Ammon's horn (tissue), 1 donor: ENCODE measurements around the gene CCDC54.
"Not testable (repeated sequence)": the region's sequence is repeated elsewhere in the genome, so short reads cannot be mapped to it uniquely, and the experiment has no call there.

Experiments
- DNase-seq: peaks from one replicate; pipeline ENCODE4 v3.0.0-alpha.2; 2016; ENCODE audit warnings: low spot score

Gene CCDC54

DNA sequence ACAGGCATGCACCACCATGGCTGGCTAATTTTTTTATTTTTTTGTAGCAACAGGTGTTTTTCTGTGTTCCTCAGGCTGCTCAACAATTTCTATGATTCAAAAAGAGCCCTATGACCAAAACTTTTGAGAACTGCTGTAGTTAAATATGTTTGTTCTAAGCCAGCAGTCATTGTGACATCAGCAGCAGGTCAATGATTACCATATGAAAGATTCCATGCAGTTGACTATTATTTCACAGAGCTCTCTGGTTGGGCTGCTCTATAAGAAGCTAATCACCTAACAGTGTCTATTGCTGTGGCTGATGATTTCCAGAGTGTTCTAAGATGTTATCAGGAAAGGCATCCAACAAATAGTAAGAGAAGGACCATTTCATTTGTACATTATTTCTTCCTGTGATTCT, at the start of gene CCDC54:
CCDC54 (plus strand) TSS at position 289 of the 400 bp plus-strand sequence. CDS start 149 bp downstream, outside the sequence.
- no peak for DNase-seq

DNA sequence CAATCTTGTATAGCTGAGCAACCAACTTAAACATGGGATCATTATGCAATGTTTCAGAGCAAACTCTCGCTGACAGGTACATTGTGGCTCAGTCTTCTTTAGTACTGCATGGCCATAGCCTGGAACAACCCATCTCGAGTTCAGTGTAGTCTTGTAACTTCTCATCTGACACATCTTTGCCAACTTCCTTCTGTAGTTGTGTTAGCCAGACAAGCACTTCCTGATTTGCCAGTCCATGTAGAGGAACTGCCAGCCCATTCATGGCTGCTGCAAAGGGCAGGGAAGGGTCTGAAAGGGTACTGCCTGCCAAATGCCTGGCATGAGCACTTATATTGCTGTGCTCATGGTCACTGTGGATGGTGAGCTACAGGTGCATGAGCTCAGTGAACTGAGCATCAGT, 49.2 kb upstream of the CCDC54 start:
- no peak for DNase-seq

DNA sequence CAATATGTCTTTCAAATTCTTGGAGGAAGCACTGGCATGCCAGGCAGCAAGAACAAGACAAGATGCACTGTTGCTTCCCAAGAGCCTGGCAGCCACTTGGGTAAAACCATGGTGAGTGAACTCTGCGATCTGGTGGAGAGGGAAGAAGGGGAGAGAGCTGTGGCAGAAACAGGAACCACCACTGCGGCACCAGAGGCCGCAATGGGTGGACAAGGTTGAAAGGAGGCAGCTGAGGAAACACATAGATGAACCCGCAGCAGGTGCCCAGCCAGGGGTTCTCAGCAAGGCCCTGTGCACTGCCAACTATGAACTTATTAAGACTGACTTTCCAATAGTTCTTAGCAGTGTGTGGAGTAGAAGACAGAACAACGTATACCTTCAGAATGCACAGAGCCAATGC, 48.2 kb upstream of the CCDC54 start:
- no peak for DNase-seq

DNA sequence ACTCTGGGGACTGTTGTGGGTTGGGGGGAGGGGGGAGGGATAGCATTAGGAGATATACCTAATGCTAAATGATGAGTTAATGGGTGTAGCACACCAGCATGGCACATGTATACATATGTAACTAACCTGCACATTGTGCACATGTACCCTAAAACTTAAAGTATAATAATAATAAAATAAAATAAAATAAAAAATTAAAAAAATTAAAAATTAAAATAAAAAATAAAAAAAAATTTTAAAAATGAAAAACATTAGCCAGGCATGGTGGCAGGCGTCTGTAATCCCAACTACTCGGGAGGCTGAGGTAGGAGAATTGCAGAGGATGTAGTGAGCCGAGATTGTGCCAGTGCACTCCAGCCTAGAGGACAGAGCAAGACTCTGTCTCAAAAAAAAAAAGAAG, 37.5 kb upstream of the CCDC54 start:
- not testable (repeated sequence) for DNase-seq

DNA sequence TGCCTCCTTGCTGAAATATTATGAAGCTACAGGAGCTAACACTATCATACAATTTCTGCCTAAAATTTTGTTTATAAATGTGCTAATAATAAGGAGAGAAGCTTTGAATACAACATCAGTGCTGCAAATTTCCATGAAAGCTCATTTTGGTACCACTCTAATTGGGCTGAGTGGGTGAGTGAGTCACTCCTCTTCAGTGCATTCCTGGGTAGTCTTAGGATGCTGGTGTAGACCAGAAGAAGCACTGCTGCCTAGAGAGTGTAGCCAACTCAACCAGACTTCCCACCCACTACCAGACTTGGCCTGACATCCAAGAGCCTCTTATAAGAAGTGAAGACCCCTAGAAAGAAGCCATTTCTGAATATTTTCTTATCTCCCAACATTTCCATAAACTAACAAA, 32.5 kb upstream of the CCDC54 start:
- DNase-seq, result no peak

DNA sequence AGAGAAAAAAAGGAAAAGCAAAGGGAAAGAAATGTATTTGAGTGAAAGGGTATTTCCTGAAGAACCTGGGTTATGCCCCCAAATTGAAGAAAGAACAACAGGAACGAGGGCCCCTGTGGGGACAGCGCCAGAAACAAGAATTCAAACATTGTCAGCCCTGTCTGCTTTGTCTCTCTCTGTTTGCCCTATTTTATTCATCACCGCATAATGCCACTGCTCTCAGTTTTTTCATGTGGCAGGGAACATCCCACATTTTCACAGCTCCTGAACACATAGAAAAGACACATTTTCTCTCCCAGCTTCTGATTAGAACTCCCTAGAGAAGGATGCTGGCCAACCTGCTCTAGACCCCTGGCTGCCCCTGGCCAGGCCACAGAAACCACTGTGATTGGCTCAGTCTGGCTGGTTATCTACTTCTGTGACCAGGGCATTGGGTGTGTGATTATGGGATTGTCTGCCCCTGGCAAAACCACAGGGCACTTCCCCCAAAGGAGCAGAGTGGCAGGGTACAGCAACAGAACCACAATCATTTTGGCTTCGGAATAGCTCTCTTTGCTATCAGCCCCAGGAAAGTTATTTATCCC, 31.3 kb upstream of the CCDC54 start:
- peak; percentile 47 for DNase-seq

DNA sequence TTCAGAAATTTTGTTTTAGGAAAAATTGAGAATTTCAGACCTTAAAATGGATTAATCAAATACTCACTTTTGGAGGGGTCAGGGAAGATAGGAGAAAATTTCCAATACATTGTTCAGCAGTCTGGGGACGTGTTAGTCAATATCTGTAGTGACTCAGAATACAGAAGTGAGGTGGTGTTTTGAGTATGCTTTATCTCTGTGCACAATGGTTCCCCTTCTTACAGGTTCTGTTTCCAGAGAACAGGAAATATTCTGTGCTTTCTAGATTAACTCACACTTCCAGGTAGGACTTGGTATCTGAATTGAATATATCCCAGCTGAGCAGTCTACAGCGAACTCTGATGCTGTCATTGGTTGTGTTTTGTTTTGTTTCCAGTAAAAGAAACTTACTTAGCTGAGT, 30.7 kb upstream of the CCDC54 start:
- no peak for DNase-seq

DNA sequence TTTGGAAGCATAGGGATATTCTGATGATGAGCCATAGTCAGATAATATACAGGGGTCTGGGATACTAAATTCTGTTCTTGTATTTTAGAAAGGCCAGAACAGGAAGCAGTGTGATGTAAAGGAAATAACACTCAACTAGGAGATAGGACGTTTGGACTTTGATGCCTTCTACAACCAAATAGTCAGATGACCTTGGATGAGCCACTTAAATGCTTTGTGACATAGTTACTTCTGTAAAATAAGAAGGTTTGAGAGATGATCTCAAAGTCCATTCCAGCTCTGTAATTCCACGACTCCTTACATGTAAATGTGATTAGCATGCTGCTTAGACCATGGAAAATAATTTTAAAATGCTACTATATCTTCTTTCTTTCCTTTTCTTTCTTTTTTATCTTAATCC, 29.5 kb upstream of the CCDC54 start:
- no peak for DNase-seq

DNA sequence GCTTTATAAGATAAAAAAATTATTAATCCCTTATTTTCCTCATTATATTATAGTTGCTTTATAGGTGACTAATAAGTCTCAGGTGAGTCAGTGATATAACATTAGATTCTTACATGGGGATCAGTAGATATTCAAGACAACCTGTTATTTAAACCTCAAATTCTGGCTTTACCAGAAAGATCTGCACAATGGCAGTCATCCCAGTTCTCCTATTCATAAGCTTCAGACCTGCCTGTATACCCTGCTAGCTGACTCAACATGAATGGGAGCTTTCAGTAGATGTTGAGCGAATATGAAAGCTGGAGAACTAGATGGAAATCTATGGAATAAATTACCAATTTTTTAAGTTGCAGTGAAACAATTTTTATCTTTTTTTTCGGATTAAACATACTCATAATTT, 20.5 kb upstream of the CCDC54 start:
- peak; percentile 30 for DNase-seq

DNA sequence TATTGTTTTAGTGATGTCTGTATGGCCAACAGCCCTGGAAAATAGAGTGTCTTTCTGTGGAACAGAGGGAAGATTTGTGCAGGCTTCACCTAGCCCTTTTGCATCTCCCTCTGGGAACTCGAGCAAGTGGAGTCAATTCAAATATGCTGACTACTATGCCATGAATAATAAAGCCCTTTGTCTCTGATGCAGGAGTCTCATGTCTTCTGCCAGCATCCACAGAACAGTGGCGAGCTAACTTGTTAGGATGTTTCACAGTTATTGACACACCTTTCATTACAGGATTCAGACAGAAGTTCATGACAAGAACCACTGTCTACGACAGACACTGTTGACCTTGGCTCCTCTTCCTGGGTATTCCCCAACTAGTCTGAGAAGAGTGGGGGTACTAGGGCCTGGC, 15.6 kb upstream of the CCDC54 start:
- peak; percentile 20 for DNase-seq

DNA sequence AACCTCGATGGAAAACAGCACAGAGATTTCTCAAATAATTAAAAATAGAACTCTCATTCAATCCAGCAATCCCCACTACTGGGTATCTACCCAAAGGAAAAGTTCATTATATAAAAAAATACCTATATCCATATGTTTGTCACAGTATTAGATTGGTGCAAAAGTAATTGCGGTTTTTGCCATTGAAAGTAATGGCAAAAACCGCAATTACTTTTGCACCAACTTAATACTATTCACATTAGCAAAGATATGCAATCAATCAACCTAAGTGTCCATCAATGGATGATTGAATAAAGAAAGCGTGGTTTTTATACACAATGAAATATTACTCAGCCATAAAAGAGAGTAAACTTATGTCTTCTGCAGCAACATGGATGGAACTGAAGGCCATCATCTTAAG, 12.2 kb upstream of the CCDC54 start:
- DNase-seq, result no peak

DNA sequence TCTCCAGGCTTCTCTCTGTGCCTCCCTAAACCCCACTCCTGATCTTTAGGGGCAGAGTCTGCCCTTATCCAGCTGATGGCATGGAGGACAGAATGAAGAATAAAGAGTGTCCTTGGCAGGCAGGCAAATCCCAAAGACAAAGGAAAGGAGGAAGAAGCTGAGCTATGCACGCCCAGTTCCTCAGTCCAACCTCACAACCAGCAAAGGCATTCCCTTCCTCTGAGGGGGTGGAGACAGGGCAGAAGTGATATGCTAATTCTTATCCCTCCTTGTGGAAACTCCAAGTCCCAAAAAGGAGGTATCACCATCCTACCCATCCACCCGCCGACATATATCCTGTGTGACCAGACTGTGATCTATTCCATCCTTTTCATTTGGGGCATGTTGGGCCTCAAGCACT, 10.5 kb upstream of the CCDC54 start:
- DNase-seq, result no peak

DNA sequence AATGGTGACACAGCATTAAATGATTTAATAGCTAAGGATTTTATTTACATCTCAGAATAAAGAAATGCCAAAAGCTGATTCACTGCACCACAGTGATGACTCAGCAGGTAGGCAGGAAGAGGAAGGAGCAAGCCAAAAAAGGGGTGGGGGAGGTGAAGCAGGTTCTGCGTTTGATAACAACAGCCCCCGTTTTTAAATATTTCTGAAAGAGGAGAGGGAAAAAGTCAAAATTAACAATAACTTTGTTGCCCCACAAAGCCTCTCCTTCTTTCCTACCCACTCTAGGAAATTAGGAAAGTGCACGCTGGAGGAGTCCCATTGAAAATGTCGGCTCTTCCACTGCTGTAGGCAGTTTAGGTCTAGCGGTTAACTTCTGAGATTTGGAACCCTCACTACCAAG, 9.9 kb upstream of the CCDC54 start:
- peak; percentile 16 for DNase-seq

DNA sequence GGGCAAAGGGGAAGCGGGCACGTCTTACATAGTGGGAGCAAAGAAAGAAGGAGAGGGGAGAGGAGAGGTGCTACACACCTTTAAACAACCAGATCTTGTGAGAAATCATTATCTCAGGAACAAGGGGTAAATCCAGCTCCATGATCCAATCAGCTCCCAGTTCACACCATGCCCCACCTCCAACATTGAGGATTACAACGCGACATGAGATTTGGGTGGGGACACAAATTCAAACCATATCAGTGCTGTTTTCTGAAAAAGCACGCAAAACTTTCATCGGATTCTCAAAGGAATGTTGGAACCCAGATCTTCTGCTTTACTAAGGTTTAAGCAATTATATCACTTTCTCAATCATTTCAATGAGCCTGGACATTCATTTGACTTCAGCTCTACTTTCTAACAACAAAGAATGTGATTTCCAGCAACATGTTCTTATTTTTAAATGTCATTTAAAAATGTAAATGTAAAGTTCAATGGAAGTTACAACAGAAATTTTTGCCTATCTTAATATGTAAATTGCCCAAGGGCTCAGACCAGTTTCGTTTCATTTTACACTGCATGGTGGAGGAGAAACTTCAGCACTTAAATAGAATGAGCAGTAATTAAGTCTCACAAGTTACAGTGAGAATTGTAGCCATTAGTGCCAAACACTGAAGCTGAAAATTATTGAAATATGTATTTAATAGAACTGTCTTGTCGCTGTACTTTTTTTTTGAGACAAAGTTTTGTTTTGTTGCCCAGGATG, 8.4 kb upstream of the CCDC54 start:
- DNase-seq, result no peak

DNA sequence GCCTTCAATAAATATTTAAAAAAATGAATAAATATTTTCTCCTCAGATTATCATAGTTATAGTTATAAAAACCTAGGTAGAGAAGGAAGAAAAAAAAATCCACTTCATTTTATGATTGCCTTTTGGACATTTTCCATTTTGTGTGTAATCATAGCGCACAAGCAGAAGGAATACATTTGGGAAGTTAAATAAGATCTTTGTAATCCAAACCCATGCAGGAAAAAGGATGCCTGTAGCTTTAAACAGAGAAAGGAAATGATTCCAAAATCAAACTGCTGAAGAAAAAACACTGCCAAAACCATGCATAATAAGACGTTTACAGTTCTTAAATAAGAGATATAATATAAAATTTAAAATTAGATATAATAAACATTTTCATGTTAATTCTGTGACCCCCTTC, 7.4 kb upstream of the CCDC54 start:
- no peak for DNase-seq

DNA sequence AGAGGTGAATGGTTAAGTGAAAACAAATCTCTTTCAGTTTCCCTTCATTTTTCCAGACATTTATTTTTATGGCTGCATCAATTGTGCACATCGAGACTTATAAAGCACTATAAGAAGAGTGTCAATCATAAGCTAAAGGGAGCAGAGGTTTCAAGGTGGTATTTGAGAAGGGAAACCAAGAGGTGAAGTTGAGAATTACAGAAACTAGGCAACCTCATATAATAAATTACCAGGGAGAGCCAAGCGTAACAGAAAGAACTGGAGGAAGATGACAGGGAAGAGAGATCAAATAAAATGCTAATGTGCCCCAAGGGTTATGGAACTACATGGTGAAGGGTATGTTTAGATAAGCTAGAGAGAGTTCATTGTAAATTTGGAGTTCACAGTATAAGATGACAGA, 6.3 kb upstream of the CCDC54 start:
- DNase-seq, result no peak

DNA sequence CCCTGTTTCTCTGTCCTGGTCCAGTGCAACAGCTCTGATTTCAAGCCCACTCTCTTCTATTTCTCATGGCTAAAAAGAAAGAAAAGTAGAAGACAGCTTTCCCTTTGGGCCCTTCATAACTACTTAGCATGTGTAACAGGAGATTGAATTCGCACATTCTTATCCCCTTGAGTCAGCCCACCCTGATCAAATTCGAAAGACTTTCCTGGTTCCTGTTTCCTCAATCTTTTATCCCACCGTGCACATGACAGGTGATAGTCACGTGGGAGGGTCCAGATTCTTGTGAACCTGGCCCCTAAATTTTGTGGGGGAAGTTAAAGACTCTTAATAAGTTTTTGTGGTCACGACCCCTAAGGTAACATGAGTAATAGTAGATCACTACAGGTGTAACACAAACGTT, 4.7 kb upstream of the CCDC54 start:
- no peak for DNase-seq

DNA sequence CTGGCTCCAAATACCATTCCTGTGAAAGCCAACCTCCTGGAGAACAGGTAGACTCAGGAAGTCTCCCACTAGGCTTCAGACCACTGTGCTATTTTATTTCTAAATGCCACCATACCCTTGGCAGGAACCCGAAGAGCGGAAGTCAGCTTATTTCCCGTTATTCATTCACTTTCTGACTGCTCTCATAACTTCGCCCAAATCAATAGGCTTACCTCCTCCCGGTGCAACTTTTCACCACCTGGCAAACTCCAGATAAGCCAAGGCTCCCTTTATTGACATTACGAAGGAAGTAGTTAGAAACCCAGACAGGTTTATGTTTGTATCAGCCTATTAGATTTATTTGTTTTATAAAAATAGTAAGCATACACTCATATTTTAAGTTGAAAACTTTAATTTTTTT, 3.3 kb upstream of the CCDC54 start:
- DNase-seq, result no peak

DNA sequence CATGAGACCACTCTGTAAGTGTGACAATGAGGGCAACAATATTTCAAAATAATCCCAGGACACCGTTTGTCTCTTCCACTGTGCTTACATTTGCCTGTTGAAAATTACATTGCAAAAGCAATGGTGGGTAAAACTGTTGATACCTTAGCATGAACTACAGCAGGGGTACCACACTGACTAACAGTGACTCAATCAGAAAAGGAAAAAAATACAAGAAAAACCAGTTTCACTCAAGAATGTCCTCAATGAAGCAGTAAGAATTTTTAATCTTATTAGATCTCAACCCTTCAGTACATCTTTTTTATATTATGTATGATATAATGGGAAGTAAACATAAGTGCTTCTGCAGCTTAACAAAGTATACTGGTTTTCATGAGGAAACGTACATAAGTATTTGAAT, 1.6 kb upstream of the CCDC54 start:
- DNase-seq, result no peak

DNA sequence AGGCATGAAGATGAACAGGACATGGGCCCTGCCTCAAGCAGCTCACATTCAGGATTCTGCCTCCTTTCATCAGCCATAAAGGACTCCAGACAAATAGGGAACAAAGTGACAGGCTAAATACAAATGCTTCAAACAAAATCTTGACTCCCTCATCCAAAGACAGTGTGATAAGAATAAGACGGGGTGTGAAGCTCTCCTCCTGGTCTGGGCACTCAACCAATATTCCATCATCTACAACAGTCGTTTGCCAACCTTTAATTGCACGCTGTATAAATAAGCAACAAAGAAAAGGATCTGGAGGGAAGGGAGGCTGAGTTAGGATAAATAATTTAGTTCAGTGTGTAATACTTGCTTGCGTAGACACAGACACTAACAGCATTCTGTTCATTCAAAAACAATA, 5.4 kb downstream of the CCDC54 start:
- no peak for DNase-seq

DNA sequence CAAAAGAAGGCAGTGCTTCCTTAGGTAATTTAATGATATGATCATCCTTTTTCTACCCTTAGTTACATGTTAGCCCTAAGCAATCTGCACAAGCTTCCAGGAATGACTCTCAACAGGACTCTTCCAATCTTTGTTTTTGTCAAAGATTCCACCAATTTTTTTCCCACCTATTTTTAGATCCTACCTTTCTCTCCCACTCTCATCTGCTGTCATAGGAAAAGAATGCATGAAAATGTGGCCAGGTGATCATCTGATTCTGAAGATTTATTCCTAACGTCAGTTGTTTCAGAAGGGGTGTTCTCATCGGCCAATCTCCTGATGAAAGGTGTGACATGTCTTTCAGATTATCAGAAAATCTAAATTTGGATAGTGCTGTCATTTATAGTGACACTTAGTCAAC, 7.2 kb downstream of the CCDC54 start:
- no peak for DNase-seq

DNA sequence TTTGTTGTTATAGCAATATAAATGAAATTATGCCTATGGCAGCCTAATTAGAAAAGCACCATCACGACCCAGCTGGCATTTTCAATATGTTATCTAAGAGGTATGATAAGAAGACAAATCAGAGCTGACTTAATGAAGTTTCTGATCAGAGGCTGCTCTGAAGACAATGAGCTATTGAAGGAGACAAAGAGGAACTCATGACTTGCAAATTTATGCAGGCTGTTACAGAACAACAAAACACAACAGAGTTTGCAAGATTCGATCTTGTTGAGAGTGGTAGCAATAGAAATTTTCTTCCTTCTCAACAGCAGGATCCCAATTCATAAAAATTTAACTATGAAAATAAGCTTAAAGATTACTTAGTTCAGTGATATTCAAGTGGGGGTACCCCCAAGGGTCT, 7.7 kb downstream of the CCDC54 start:
- DNase-seq, result peak; percentile 83

DNA sequence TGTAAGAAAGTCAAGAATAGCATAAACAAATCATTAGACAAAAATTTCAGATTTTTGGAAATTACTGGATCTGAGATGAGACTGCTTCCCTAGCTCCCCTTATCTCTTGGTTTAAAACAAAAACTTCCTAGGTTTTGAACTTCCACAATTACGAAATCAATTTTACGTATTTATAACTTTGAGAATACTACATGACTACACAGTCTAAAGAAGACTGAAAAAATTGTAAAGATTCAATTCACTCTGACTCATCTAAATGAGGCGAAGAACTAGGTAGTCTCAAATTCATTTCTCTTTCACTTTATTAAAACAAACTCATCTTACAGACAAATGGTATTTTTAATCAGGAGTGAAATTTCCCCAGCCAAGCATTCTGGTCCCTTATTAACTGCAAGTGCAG, 10.3 kb downstream of the CCDC54 start:
- DNase-seq, result no peak

DNA sequence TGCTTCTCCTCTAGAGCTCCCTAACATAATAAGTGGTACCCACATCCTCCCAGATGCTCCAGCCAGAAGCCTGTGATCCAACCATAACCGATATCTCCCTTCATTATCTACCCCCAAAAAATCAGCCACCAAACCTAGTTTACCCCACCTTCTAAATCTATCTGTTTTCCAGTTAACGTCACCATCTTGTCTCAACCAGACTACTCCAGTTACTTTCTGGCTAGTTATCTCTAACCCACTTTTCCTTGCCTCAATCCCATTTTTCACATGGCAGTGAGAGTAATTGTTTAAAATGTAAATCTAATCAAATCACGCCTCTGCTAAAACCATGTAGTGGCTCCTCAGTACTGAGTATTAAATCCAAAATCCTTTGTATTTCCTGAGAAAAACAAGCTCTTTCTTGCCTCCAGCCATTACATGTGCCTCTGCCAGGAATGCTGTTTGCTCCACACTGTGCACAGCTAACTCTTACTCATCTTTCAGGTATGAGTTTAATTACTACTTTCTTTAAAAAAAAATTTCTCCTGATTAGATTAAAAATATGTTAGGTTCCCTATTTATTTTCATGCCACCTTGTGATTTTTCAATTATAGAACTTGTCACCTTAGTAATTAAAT, 15.4 kb downstream of the CCDC54 start:
- no peak for DNase-seq
